Activated CD4-positive, alpha-beta T cell treated with anti-CD3 and anti-CD28 coated beads, Interleukin-2, amount 10 ng/mL, durations not matched to agents 7 days and 5 days (primary cell): ENCODE measurements around the gene TBC1D3B. TPM values are rescaled to one million over a fixed set of nuclear protein-coding genes. Genes with fewer than 3 reads are reported as not detected.

Source experiments
- CTCF ChIA-PET: fragments of 350-600 bp; sonication (Branson Sonifier 250); formaldehyde crosslinking; loops from one replicate; lab custom pipeline; 2021; ENCODE audit warnings: antibody characterized with exemption; lab: Charles Lee
- POLR2A ChIA-PET: fragments of 350-600 bp; sonication (Branson Sonifier 250); formaldehyde crosslinking; loops from one replicate; lab custom pipeline; 2021; ENCODE audit warnings: antibody characterized with exemption; lab: Charles Lee
- DNase-seq: peaks from one replicate; pipeline ENCODE4 v3.0.0-alpha.2; 2020
- H3K27ac Mint-ChIP-seq: one replicate; pipeline ENCODE4 v1.8.0; 2021; ENCODE audit warnings: mild to moderate bottlenecking, moderate library complexity, mixed read lengths
- H3K27me3 Mint-ChIP-seq: one replicate; pipeline ENCODE4 v1.8.0; 2021; ENCODE audit warnings: mixed read lengths
- H3K36me3 Mint-ChIP-seq: one replicate; pipeline ENCODE4 v1.8.0; 2021; ENCODE audit warnings: low read depth, mixed read lengths
- H3K4me1 Mint-ChIP-seq: one replicate; pipeline ENCODE4 v1.8.0; 2021; ENCODE audit warnings: mixed read lengths
- H3K4me3 Mint-ChIP-seq: one replicate; pipeline ENCODE4 v1.8.0; 2021; ENCODE audit warnings: mild to moderate bottlenecking, moderate library complexity, mixed read lengths
- H3K9me3 Mint-ChIP-seq: one replicate; pipeline ENCODE4 v1.8.0; 2021; ENCODE audit warnings: mixed read lengths
- total RNA-seq, 2 experiments: library from RNA; stranded (reverse); gene quantifications; one replicate each; pipeline ENCODE4 v1.2.3, GENCODE V29; 2021

TBC1D3B gene
- total RNA-seq, 2 experiments from 2014 or later: 2.4 to 3.3 TPM

DNA sequence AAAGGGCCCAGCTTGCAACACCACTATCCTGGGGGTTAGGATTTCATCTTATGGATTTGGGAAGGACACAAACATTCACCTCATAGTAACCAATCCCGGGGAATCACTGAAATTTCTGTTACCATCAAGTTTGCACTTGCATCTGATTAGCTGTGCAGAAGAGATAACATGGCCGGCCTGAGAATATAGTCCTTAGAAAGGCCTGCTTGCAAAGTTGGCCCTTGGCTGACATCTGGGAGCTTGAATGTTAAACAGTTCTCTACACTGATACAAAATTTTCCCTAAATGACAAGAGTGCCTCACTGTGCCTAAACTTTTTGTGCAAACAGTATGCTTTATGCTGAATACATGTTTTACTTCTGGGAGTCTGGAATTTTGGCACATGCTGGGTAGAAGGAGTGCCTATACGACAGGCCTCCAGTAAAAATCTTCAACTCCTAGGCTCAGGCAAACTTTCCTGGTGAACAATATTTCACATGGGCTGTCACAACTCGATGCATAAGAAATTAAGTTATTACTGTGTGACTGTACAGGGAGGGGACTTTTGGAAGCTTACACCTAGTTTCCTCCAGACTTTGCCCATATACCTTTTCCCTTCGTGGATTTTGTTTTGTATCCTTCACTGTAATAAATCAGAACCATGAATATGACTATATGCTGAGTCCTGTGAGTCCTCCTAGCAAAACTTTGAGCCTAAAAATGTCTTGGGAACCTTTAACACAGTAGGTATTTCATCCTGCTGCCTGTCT is 31.3 kb downstream of the TBC1D3B start:
- peaks cover 22% of the 10 kb centered on the region for H3K27me3 Mint-ChIP-seq

DNA sequence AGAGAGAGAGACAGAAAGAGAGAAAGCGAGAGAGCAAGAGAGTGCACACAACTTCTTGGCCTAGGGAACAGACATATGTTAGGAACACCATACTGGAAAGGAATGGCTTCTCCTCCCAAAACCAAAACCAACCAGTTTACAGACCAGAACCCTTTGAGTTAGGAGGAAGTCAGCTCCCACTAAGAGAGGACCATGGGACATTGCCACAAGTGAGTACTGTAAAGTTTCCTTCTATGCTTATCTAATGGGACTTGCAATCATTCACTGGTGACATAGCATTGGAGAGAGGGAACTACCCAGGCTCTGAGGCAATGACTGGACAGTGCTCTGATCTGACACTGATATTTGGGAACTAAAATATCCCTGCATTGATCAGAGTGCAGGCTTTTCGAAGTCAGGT is 32.4 kb downstream of the TBC1D3B start:
- Mint-ChIP-seq H3K4me3 (no peak overlapping the region), H3K9me3 (no peaks in the 10 kb centered on the region), H3K36me3 (no peaks in the 10 kb centered on the region), H3K4me1 (no peaks in the 10 kb centered on the region), H3K27ac (no peak overlapping the region), H3K27me3 (peaks cover 15% of the 10 kb centered on the region)
- DNase-seq: no peak
- ChIA-PET POLR2A (no interaction called here), CTCF (no interaction called here)

More for the DNA sequence above, 31.3 kb downstream of the TBC1D3B start:
- ChIA-PET POLR2A (no interaction called here), CTCF (interaction anchor here (0.6 to 1.5 kb wide), 3 partner anchors 21 to 556 kb away, joined by 3 to 5 read pairs (median 3); no protein-coding TSS in a partner anchor)
- Mint-ChIP-seq H3K4me3 (no peak overlapping the region), H3K36me3 (no peaks in the 10 kb centered on the region), H3K9me3 (no peaks in the 10 kb centered on the region), H3K27ac (no peak overlapping the region), H3K4me1 (no peaks in the 10 kb centered on the region)
- no peak for DNase-seq

DNA sequence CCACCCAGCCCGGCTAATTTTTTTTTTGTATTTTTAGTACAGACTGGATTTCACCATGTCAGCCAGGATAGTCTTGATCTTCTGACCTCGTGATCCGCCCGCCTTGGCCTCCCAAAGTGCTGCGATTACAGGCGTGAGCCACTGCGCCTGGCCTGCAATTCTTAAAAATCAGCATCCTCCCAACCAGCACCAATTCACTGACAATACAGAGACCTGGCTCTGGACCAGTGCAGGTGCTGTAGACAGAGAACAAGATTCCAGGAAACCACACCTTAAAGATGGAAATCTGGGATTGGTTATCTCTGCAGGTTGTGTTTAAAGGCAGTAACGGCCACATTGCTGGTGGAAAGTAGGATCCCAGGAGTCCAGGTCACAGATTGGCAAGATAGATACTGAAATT is 33.6 kb downstream of the TBC1D3B start:
- POLR2A ChIA-PET: no interaction called here
- Mint-ChIP-seq H3K27ac (no peak overlapping the region), H3K4me3 (no peak overlapping the region), H3K4me1 (no peaks in the 10 kb centered on the region), H3K9me3 (no peaks in the 10 kb centered on the region), H3K27me3 (peaks cover 12% of the 10 kb centered on the region), H3K36me3 (no peaks in the 10 kb centered on the region)
- no peak for DNase-seq
- CTCF ChIA-PET: interaction anchor here (0.5 kb wide), 1 partner anchor 26 kb away, joined by 5 read pairs; no protein-coding TSS in a partner anchor

DNA sequence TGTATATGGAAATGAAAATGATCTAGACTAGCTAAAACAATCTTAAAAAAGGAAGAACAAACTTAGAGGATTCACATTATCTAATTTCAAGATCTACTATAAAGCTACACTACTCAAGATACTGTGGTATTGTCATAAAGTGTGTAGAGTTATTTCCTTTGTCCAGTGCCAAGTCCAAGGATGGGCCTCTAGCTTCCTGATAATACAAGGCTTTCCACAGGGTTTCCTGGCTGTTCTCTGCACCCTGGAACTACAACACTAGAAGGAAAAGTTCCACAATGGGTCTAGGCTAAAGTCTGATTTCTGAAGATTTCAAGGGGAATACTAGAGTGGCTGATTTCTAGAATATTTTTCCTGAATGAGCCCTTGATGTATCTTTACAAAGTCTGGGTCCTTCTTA is 34.2 kb downstream of the TBC1D3B start:
- no peaks in the 10 kb centered on the region for H3K4me1 Mint-ChIP-seq
- ChIA-PET POLR2A (no interaction called here), CTCF (no interaction called here)
- H3K4me3 Mint-ChIP-seq: no peak overlapping the region
- no peaks in the 10 kb centered on the region for H3K36me3 Mint-ChIP-seq
- no peak overlapping the region for H3K27ac Mint-ChIP-seq
- DNase-seq: no peak
- peaks cover 11% of the 10 kb centered on the region for H3K27me3 Mint-ChIP-seq
- no peaks in the 10 kb centered on the region for H3K9me3 Mint-ChIP-seq

DNA sequence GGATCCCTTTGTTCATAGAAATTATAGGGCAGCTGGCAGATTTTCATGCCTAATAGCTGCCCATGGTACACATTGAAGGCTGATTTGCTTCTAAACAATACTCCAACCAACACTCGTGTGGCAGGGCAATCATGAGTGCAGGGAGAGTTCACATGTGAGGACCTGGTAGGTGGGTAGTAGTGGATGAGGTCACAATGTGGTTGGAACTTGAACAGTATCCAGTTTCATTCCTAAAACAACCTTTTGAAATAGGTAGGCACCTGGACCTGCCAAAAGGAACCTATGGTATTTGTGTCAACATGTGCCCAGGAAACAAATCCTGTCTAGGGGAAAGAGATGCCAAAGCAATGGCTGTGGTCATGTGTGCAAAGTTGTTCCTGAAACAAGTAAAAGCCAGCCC is 40.0 kb downstream of the TBC1D3B start:
- no peak overlapping the region for H3K4me3 Mint-ChIP-seq
- POLR2A ChIA-PET: no interaction called here
- no peaks in the 10 kb centered on the region for H3K4me1 Mint-ChIP-seq
- no peaks in the 10 kb centered on the region for H3K36me3 Mint-ChIP-seq
- no peaks in the 10 kb centered on the region for H3K9me3 Mint-ChIP-seq
- CTCF ChIA-PET: interaction anchor here (0.7 kb wide), 1 partner anchor 13 kb away, joined by 3 read pairs; no protein-coding TSS in a partner anchor
- no peak for DNase-seq
- no peak overlapping the region for H3K27ac Mint-ChIP-seq
- peaks cover 20% of the 10 kb centered on the region for H3K27me3 Mint-ChIP-seq

DNA sequence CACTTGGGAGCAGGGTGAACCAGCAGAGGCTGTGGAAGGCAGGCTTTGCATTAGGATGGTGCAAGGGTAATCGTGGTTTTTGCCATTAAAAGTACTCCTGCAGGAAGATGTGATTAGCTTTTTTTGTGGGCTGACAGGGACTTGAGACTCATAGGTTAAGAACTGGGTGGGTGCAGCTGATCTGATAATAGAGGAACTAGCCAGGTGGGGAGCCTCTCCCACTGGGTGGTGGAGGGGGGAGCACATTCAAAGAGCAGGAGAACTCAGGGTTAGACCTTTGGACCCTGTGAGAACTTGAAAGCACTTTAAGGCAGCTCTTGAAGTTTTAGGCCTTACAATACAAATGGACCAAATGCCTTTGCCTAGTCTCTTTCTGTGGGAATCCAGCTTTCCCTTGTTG is 40.4 kb downstream of the TBC1D3B start:
- Mint-ChIP-seq H3K4me1 (no peaks in the 10 kb centered on the region), H3K9me3 (no peaks in the 10 kb centered on the region), H3K36me3 (no peaks in the 10 kb centered on the region), H3K4me3 (no peak overlapping the region), H3K27ac (no peak overlapping the region), H3K27me3 (peaks cover 21% of the 10 kb centered on the region)
- CTCF ChIA-PET: interaction anchor here (0.7 kb wide), 1 partner anchor 13 kb away, joined by 3 read pairs; no protein-coding TSS in a partner anchor
- no peak for DNase-seq
- POLR2A ChIA-PET: no interaction called here

DNA sequence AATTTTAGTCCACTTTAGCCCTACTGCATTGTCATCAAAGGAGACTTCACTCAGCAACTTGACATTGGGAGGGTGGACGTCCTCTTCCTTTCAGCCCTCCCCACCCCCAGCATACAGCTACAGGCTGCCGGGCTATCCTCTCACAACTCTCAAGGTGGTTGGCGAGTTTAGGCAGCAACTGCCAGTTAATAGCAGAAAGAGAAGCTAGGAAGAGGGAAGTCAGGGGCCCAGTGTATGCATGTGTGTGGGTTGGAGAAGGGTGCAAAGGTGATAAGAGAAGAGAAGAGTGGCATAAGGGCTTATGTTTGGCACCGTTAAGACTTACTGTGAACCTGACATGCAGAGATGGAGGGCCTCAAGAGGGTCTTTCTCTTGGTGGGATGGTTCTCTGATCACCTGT is 41.0 kb downstream of the TBC1D3B start:
- Mint-ChIP-seq H3K27ac (no peak overlapping the region), H3K4me1 (no peaks in the 10 kb centered on the region), H3K36me3 (no peaks in the 10 kb centered on the region), H3K27me3 (peaks cover 17% of the 10 kb centered on the region), H3K4me3 (no peak overlapping the region), H3K9me3 (no peaks in the 10 kb centered on the region)
- POLR2A ChIA-PET: no interaction called here
- CTCF ChIA-PET: no interaction called here
- no peak for DNase-seq

DNA sequence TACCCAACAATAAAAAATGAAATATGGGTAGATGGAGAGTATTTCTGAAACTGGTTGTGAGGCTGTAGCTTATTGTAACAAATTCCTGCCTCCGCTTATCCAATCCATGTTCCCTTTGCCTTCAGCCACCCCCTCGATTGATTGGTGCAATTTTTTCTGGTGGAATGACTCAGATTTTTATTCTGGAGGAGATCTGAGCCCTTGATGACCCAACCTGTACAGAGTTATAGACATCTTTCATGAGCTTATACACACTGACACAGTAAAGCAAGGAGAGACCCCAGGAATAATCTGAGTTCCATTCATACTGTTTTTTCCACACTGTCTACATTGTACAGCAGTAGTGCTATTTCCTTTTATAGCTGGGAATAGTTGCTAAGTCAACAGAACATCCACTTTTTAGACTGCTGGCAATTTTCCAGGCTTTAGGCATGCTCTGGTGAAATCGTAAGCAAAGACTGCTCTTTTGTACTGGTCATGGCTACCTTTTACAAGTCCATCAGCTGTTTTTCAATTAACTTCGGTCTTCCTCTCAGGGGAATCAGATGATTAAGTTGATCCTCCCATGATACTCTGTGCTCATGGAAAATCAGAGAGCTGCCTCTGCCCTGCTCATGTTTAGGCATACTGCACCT is 42.7 kb downstream of the TBC1D3B start:
- Mint-ChIP-seq H3K4me3 (no peak overlapping the region), H3K4me1 (no peaks in the 10 kb centered on the region), H3K36me3 (no peaks in the 10 kb centered on the region), H3K27ac (no peak overlapping the region), H3K9me3 (no peaks in the 10 kb centered on the region), H3K27me3 (peaks cover 26% of the 10 kb centered on the region)
- POLR2A ChIA-PET: interaction anchor here (0.6 kb wide), 1 partner anchor 203 kb away, joined by 4 read pairs; no protein-coding TSS in a partner anchor
- DNase-seq: no peak
- CTCF ChIA-PET: interaction anchor here (0.5 kb wide), 1 partner anchor 293 kb away, joined by 3 read pairs; no protein-coding TSS in a partner anchor

DNA sequence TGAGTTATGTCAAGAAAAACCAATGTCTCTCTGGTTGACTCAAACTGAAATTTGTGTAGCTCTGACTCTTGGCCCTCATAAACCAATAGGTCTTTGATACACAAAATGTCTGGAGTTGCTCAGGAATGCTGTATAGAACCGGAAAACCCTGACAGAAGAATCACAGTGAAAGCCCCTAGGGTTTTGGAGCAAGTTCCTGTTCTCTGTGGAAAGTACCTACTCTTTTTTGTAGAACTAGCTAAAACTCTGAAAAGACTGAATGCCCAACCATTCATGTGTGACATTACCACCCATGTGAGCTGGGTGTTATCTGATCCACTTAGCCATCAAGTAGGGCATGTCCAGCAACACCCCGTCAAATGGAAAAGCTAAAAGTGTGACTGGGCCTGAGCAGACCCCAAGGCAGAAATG is 44.0 kb downstream of the TBC1D3B start:
- H3K36me3 Mint-ChIP-seq: no peaks in the 10 kb centered on the region
- no peak overlapping the region for H3K4me3 Mint-ChIP-seq
- ChIA-PET CTCF (interaction anchor here (1.5 kb wide), 1 partner anchor 17 kb away, joined by 5 read pairs; no protein-coding TSS in a partner anchor), POLR2A (no interaction called here)
- H3K9me3 Mint-ChIP-seq: no peaks in the 10 kb centered on the region
- H3K4me1 Mint-ChIP-seq: no peaks in the 10 kb centered on the region
- no peak overlapping the region for H3K27ac Mint-ChIP-seq
- H3K27me3 Mint-ChIP-seq: peaks cover 24% of the 10 kb centered on the region
- DNase-seq: no peak

DNA sequence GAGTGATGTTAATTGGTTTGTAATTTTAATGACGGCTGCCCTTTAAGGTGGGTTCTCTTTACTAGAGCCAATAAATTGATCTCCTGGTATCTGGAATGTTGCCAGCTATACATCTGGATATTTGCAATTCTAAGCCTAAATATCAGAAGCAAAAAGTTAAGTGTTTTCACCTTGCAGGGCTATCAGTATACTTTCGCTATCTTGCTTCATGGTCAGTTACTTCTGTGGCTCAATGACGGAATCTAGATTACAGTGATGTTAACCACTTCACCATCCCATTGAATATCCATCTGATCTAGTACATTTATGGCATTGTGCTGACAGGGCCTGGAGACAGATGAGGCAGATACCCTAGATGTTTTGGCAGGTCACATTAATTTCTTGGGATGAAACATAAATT is 44.5 kb downstream of the TBC1D3B start:
- Mint-ChIP-seq H3K9me3 (no peaks in the 10 kb centered on the region), H3K27me3 (peaks cover 21% of the 10 kb centered on the region), H3K4me3 (no peak overlapping the region), H3K4me1 (no peaks in the 10 kb centered on the region), H3K27ac (no peak overlapping the region), H3K36me3 (no peaks in the 10 kb centered on the region)
- DNase-seq: no peak
- POLR2A ChIA-PET: no interaction called here
- CTCF ChIA-PET: interaction anchor here (1.5 kb wide), 1 partner anchor 17 kb away, joined by 5 read pairs; no protein-coding TSS in a partner anchor

DNA sequence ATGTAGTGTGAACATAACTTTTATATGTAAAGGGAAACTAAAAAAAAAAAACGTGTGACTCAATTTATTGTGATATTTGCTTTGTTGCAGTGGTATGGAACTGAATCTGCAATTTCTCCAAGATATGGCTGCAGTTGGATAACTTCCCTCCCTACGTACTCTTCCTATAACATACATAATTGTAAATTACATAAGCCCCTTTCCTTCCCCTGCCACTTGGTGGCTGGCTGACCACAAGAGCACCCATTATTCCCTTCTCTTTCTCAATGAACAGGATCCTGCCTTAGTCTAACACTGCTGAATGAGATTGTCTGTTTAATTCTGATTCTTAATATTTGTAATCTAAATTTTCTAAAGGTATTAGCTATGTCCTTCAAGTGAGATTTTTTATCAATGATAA is 45.0 kb downstream of the TBC1D3B start:
- ChIA-PET CTCF (interaction anchor here (1.5 kb wide), 1 partner anchor 18 kb away, joined by 5 read pairs; no protein-coding TSS in a partner anchor), POLR2A (no interaction called here)
- H3K4me1 Mint-ChIP-seq: no peaks in the 10 kb centered on the region
- no peak overlapping the region for H3K4me3 Mint-ChIP-seq
- DNase-seq: no peak
- no peaks in the 10 kb centered on the region for H3K36me3 Mint-ChIP-seq
- no peak overlapping the region for H3K27ac Mint-ChIP-seq
- peaks cover 20% of the 10 kb centered on the region for H3K27me3 Mint-ChIP-seq
- no peaks in the 10 kb centered on the region for H3K9me3 Mint-ChIP-seq

DNA sequence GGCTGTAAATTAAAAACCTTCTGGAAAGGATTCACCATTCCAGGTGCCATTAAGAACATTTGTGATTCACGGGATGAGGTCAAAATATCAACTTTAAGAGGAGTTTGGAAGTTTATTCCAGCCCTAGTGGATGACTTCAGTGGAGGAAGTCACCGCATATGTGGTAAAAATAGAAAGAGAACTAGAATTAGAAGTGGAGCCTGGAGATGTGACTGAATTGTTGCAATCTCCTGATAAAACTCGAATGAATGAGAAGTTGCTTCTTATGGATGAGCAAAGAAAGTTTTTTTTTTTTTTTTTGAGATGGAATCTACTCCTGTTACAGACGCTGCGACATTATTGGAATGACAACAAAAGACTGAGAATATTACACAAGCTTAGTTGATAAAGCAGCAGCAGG is 46.1 kb downstream of the TBC1D3B start:
- Mint-ChIP-seq H3K9me3 (peaks cover 6% of the 10 kb centered on the region), H3K27me3 (peaks cover 20% of the 10 kb centered on the region)

DNA sequence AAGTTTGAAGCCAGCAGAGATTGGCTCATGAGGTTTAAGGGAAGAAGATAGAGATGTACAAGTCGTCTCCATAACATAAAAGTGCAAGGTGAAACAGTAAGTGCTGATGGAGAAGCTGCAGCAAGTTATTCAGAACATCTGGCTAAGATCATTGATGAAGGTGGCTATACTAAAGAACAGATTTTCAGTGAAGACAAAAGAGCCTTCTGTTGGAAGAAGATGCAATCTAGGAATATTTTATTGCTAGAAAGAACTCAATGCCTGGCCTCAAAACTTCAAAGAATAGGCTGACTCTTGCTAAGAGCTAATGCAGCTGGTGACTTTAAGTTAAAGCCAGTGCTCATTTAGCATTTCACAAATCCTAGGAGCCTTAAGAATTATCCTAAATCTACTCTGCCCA is 46.8 kb downstream of the TBC1D3B start:
- Mint-ChIP-seq H3K36me3 (peaks cover 2% of the 10 kb centered on the region), H3K9me3 (peaks cover 6% of the 10 kb centered on the region), H3K4me3 (no peak overlapping the region), H3K4me1 (no peaks in the 10 kb centered on the region), H3K27ac (no peak overlapping the region), H3K27me3 (peaks cover 20% of the 10 kb centered on the region)
- no peak for DNase-seq
- POLR2A ChIA-PET: no interaction called here
- CTCF ChIA-PET: no interaction called here

More for the DNA sequence above, 46.1 kb downstream of the TBC1D3B start:
- H3K36me3 Mint-ChIP-seq: peaks cover 2% of the 10 kb centered on the region
- no peak overlapping the region for H3K4me3 Mint-ChIP-seq
- no peak overlapping the region for H3K27ac Mint-ChIP-seq
- ChIA-PET CTCF (interaction anchor here (0.6 kb wide), 1 partner anchor 182 kb away, joined by 3 read pairs; no protein-coding TSS in a partner anchor), POLR2A (no interaction called here)
- DNase-seq: no peak
- H3K4me1 Mint-ChIP-seq: no peaks in the 10 kb centered on the region
